Spleen (tissue), 11 donors: Measurements from ENCODE around the gene BACH2. TPM values are rescaled to one million over a fixed set of nuclear protein-coding genes. Genes with fewer than 3 reads are reported as not detected.
"Not testable (repeated sequence)": the region's sequence is repeated elsewhere in the genome, so short reads cannot be mapped to it uniquely, and the experiment has no call there.

ENCODE experiments used
- DNase-seq: peaks from one replicate; pipeline ENCODE4 v3.0.0-alpha.2; 2020
- H3K27ac ChIP-seq, 8 donors: fragments of 200-600 bp; sonication (generic) in 7 of 8; 1 replicate in 4 of 8; 2 replicates in 4 of 8; pipeline versions ENCODE4 v1.5.0 to v1.8.0; 2016 to 2021; ENCODE audit warnings: inconsistent platforms in 4 of 8, mild to moderate bottlenecking in 4 of 8, moderate library complexity in 1 of 8
- H3K27me3 ChIP-seq, 7 donors: fragments of 200-600 bp; sonication (generic) in 6 of 7; replicated peaks in 1 of 7; 1 replicate in 4 of 7; 2 replicates in 3 of 7; pipeline versions ENCODE4 v1.5.0 to v1.8.0; 2016 to 2021; ENCODE audit warnings: inconsistent platforms in 3 of 7, mild to moderate bottlenecking in 1 of 7
- H3K36me3 ChIP-seq, 6 donors: fragments of 200-600 bp; sonication (generic) in 5 of 6; 1 replicate in 4 of 6; 2 replicates in 2 of 6; pipeline versions ENCODE4 v1.5.0 to v1.8.0; 2016 to 2021; ENCODE audit warnings: inconsistent platforms in 2 of 6
- H3K4me1 ChIP-seq, 6 donors: fragments of 200-600 bp; sonication (generic) in 5 of 6; 1 replicate in 3 of 6; 2 replicates in 3 of 6; pipeline versions ENCODE4 v1.5.0 to v1.8.0; 2016 to 2021; ENCODE audit warnings: inconsistent platforms in 3 of 6
- H3K4me3 ChIP-seq, 8 donors: fragments of 200-600 bp; sonication (generic) in 7 of 8; 1 replicate in 4 of 8; 2 replicates in 4 of 8; pipeline versions ENCODE4 v1.5.0 to v1.8.0; 2016 to 2021; ENCODE audit warnings: inconsistent platforms in 4 of 8, mild to moderate bottlenecking in 4 of 8, moderate library complexity in 2 of 8
- H3K9me3 ChIP-seq, 8 donors: fragments of 200-600 bp; sonication (generic) in 7 of 8; 1 replicate in 4 of 8; 2 replicates in 4 of 8; pipeline versions ENCODE4 v1.5.0 to v1.8.0; 2016 to 2021; ENCODE audit warnings: inconsistent platforms in 4 of 8
- POLR2A ChIP-seq, 3 donors: fragments of 450-650 bp; IDR thresholded peaks; one replicate each; pipeline ENCODE4 v1.5.1; 2017; ENCODE audit warnings: antibody characterized with exemption in 3 of 3, mild to moderate bottlenecking in 1 of 3
- POLR2AphosphoS5 ChIP-seq, 3 donors: sonication (generic); formaldehyde crosslinking; IDR thresholded peaks; one replicate each; pipeline ENCODE4 v1.5.1; 2017; ENCODE audit warnings: antibody characterized with exemption in 3 of 3
- WGBS, 5 donors: extraction: QIAGEN DNeasy Blood & Tissue Kit in 3 of 5; methylation state at CpG; one replicate each; pipeline versions ENCODE4 v1.1.5 to v1.1.7; 2013 to 2018; 5-methylcytosine and 5-hydroxymethylcytosine counted together
- intact Hi-C: fragments of 100-400 bp; cut with DNase I; formaldehyde crosslinking; loops from one replicate; pipeline ENCODE4 v1.15.0; 2023; ENCODE audit warnings: low total_unique reads
- polyA plus RNA-seq, 3 donors: library from polyadenylated mRNA; stranded (reverse); fragments of 200-250 nt; gene quantifications; one replicate each; pipeline ENCODE4 v1.2.1, GENCODE V29; 2013
- total RNA-seq, 7 donors: library from RNA; depleted of rRNA in 3 of 7; stranded (reverse); fragments of >200 nt in 3 of 7; fragmentation: NEBNext Ultra II Directional in 4 of 7; extraction: Animal tissue kit (Norgen Biotek cat#: 25700) in 4 of 7; gene quantifications; one replicate each; pipeline versions ENCODE4 v1.1.0 to v1.2.1, GENCODE V29; 2016 to 2021
- TF ChIP-seq, protein P1 (sequence below), 11 experiments: fragments of 200-600 bp in 7 of 11; fragments of 450-650 bp in 4 of 11; sonication (generic) in 4 of 11; IDR thresholded peaks in 8 of 11; conservative IDR thresholded peaks in 3 of 11; 1 replicate in 7 of 11; 2 replicates in 4 of 11; pipeline versions ENCODE4 v1.4.0 to v1.8.0; 2016 to 2021; ENCODE audit warnings: antibody characterized with exemption in 11 of 11, inconsistent platforms in 4 of 11, mild to moderate bottlenecking in 1 of 11
- donor health status: healthy with polysubstance abuse.
- donor health status: DM: no; HTN: no; CAD: no; lungs with moderate emphysema.
- donor health status: DM: no; HTN: no; CAD: no.
- donor health status: Bipolar disorder and iron deficiency.
- donor health status: healthy.
- donor health status: DM: no; HTN: no; CAD: no.
- donor health status: DM: yes; HTN: yes; CAD: no.

BACH2 gene
- total and polyA plus RNA-seq, 10 donors = 3.0 to 53.8 (median 32.3) TPM

DNA sequence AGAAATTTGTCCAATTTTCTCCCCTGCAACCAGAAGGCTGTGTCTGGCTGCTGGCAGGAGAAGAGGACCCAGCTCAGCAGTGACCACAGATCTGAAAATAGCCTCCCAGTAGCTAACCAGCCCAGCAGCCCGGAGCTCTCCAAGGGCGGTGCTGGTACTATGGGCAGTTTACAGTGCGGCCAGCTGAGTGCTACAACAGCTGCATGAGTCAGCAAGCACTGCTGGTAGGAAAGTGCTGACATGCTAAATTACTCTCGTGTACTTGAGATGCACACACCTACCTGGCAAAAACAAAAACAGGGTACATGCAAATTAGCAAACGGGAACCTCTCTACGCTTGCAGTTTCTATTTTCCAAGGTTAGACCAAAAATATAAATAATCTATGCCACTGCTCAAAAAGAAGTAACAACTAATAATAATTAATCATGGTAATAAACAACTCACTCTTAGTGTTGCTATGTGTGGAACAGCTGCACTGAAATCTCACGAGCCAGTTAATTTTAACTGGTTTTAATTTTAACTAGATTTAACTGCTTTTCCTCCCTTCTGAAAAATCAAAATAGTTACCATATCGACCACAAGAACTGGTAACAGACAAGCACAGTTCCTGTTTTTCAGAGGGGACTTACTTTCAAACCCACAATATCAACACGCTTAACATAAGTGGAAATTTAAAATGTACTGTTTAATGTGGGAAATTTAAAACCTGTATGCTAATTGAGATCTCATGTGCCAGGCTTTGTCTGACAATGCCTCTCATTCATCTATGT lies 10.8 kb downstream of the BACH2 start:
- Histone ChIP-seq H3K27me3 (no peaks in the 10 kb centered on the region), H3K4me1 (peaks cover 26 to 94% (median 40%) of the 10 kb centered on the region in 6 donors), H3K27ac (peak overlapping the region; percentile 10 to 86 (median 76)), H3K36me3 (no peaks in the 10 kb centered on the region), H3K9me3 (peaks cover 0 to 9% (median 5%) of the 10 kb centered on the region in 8 donors), H3K4me3 (peak overlapping the region in 7 of 8 donors; percentile 3 to 61 (median 25))
- peak; percentile 91 for DNase-seq
- intact Hi-C loops = loop anchor here (10.0 kb wide), 1 partner anchor 51 kb away; no protein-coding TSS in a partner anchor
- WGBS, 5 donors = 5 to 9% (median 6%) methylated on average over 9 of the region's 9 CpGs
- TF ChIP-seq POLR2AphosphoS5 (IDR thresholded peaks at IDR 0.05) (peak in 2 of 3 donors; percentile 86 to 87), POLR2A (IDR thresholded peaks at IDR 0.05) (peak in 1 of 3 donors; percentile 46)
- TF ChIP-seq, protein P1, sequence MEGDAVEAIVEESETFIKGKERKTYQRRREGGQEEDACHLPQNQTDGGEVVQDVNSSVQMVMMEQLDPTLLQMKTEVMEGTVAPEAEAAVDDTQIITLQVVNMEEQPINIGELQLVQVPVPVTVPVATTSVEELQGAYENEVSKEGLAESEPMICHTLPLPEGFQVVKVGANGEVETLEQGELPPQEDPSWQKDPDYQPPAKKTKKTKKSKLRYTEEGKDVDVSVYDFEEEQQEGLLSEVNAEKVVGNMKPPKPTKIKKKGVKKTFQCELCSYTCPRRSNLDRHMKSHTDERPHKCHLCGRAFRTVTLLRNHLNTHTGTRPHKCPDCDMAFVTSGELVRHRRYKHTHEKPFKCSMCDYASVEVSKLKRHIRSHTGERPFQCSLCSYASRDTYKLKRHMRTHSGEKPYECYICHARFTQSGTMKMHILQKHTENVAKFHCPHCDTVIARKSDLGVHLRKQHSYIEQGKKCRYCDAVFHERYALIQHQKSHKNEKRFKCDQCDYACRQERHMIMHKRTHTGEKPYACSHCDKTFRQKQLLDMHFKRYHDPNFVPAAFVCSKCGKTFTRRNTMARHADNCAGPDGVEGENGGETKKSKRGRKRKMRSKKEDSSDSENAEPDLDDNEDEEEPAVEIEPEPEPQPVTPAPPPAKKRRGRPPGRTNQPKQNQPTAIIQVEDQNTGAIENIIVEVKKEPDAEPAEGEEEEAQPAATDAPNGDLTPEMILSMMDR (IDR thresholded peaks at IDR 0.05 in 8 of 11, conservative IDR thresholded peaks at IDR 0.05 in 3 of 11) = no peak

- intact Hi-C loops = loop anchor here (10.0 kb wide), 1 partner anchor 50 kb away; no protein-coding TSS in a partner anchor
- TF ChIP-seq, protein P1 (IDR thresholded peaks at IDR 0.05 in 8 of 11, conservative IDR thresholded peaks at IDR 0.05 in 3 of 11) = no peak
- TF ChIP-seq POLR2A (IDR thresholded peaks at IDR 0.05) = no peak
- TF ChIP-seq POLR2AphosphoS5 (IDR thresholded peaks at IDR 0.05) = no peak
- peaks cover 26 to 92% (median 40%) of the 10 kb centered on the region in 6 donors for H3K4me1 ChIP-seq
- peaks cover 0 to 9% (median 5%) of the 10 kb centered on the region in 8 donors for H3K9me3 ChIP-seq
- no peaks in the 10 kb centered on the region for H3K27me3 ChIP-seq
- peak overlapping the region; percentile 10 to 86 (median 76) for H3K27ac ChIP-seq
- no peaks in the 10 kb centered on the region for H3K36me3 ChIP-seq
- peak; percentile 66 for DNase-seq
- 12 to 17% (median 15%) methylated on average over 4 of the region's 4 CpGs for WGBS, 5 donors
- H3K4me3 ChIP-seq = peak overlapping the region; percentile 14 to 61 (median 25)
Observed at GRCh38 chr6:90285042-90285481, 11.6 kb downstream of the BACH2 start.

- Histone ChIP-seq H3K9me3 (peaks cover 0 to 9% (median 5%) of the 10 kb centered on the region in 8 donors), H3K27me3 (no peaks in the 10 kb centered on the region), H3K36me3 (no peaks in the 10 kb centered on the region), H3K4me1 (peaks cover 26 to 93% (median 40%) of the 10 kb centered on the region in 6 donors), H3K27ac (peak overlapping the region; percentile 10 to 86 (median 76)), H3K4me3 (peak overlapping the region; percentile 14 to 61 (median 25))
- WGBS, 5 donors = 8 to 13% (median 9%) methylated on average over 11 of the region's 11 CpGs
- TF ChIP-seq POLR2AphosphoS5 (IDR thresholded peaks at IDR 0.05) (peak in 1 of 3 donors; percentile 46), POLR2A (IDR thresholded peaks at IDR 0.05) (no peak)
- TF ChIP-seq, protein P1 (IDR thresholded peaks at IDR 0.05 in 8 of 11, conservative IDR thresholded peaks at IDR 0.05 in 3 of 11) = peak in 3 of 11 experiments; percentile 17 to 27 (median 19)
- DNase-seq = no peak
- intact Hi-C loops = loop anchor here (10.0 kb wide), 1 partner anchor 50 kb away; no protein-coding TSS in a partner anchor
Observed at GRCh38 chr6:90284236-90285041, 12.2 kb downstream of the BACH2 start.

DNA sequence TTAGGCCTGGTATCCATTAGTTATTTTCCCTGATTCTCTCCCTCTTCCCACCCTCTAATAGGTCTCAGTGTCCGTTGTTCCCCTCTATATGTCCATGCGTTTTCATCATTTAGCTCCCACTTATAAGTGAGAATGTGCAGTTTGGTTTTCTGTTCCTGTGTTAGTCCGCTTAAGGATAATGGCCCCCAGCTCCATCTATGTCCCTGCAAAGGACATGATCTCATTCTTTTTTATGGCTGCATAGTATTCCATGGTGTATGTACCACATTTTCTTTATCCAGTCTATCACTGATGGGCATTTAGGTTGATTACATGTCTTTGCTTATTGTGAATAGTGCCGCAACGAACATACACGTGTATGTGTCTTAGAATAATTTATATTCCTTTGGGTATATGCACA lies 14.4 kb downstream of the BACH2 start:
- intact Hi-C loops = loop anchor here (10.0 kb wide), 1 partner anchor 47 kb away; no protein-coding TSS in a partner anchor
- WGBS, 5 donors = 95 to 96% (median 95%) methylated on average over 6 of the region's 6 CpGs

More for the DNA sequence above, 14.4 kb downstream of the BACH2 start:
- not testable (repeated sequence) for H3K36me3 ChIP-seq, H3K27me3 ChIP-seq, H3K27ac ChIP-seq, H3K4me3 ChIP-seq, H3K9me3 ChIP-seq, DNase-seq
- peaks cover 26 to 90% (median 33%) of the 10 kb centered on the region in 6 donors for H3K4me1 ChIP-seq
